Measurements from ENCODE around the gene PTPRT. TPM values are rescaled to one million over a fixed set of nuclear protein-coding genes. Genes with fewer than 3 reads are reported as not detected.

Gene PTPRT
- total RNA-seq, 2 experiments from 2014 or later: not detected

DNA sequence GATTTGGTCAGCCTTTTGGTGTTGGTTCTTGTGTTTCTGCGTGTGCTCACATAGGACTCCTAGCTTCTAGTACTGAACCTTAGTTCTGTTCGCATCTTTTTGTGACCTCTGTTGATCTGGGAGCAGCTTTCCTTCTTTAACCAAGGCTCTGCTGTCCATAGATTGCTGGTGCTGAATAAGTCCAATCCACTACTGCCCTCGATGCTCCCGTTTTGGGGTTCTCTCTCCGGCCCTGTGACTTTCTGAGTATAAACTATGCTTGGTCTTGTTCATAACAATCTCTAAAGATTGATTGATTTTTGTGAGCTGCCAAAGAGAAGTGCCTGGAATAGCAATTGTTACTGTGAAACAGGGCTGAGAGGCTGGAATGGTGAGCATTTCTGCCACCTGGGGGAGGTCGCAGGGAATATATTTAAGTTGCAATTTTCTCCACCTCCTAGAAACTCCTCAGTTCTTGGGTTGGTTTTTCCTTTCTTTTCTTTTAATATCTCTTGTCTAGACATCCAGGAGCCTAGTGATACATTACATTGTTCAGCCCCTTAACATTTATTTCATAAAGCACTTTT is 1148.6 kb downstream of the PTPRT start:
- Mint-ChIP-seq H3K4me3 (no peak overlapping the region), H3K27ac (no peak overlapping the region), H3K27me3 (peaks cover 3% of the 10 kb centered on the region), H3K9me3 (no peaks in the 10 kb centered on the region), H3K36me3 (no peaks in the 10 kb centered on the region), H3K4me1 (no peaks in the 10 kb centered on the region)
- DNase-seq: no peak

DNA sequence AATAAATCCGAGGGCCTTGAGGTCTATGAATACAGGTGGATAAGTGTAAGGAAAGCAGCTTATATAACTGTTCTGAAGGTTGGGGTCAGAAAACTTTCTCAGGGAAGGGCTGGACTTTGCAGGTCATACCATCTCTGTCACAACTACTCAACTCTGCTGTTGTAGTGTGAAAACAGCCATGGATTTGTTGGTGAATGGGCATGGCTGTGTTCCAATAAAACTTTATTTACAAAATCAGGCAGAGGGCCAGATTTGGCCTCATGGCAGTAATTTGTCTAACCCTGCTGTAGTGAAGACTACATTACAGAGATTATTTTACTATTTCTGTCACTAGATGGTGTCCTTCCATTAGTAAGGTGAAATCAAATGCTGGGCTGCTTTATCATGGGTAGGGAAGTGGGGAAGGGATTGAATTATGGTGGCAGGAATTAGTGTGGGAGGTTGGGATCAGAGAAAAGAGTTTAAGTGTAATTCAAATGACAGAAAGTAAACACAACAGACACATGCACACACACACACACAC is 1161.9 kb downstream of the PTPRT start:
- Mint-ChIP-seq H3K27ac (no peak overlapping the region), H3K36me3 (no peaks in the 10 kb centered on the region), H3K9me3 (peaks cover 2% of the 10 kb centered on the region), H3K4me1 (no peaks in the 10 kb centered on the region), H3K27me3 (no peaks in the 10 kb centered on the region), H3K4me3 (no peak overlapping the region)
- no peak for DNase-seq

- Mint-ChIP-seq H3K27ac (no peak overlapping the region), H3K36me3 (no peaks in the 10 kb centered on the region), H3K27me3 (no peaks in the 10 kb centered on the region), H3K4me1 (no peaks in the 10 kb centered on the region), H3K9me3 (peaks cover 2% of the 10 kb centered on the region), H3K4me3 (no peak overlapping the region)
- no peak for DNase-seq
These were observed 1163.1 kb downstream of the PTPRT start for GRCh38 chr20:42026599-42026998.

DNA sequence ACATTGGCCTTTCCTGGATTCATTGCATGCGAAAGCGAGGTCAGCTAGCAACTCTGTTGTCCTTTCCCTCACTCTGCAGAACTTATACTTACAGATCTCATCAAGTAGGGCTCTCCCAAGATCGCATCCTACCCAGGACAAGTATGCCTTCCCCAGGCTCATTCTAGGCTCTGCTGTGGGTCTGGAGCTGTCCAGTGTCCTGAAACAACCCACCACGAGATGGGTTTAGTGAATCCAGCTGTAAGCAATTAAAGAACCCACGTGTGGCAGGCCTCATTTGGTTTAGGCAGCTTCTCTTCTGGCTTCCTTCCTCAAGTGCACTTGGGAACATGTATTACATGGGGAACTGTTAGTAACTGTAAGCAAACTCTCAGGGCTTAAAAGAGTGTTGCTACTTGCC is 1165.1 kb downstream of the PTPRT start:
- H3K36me3 Mint-ChIP-seq: no peaks in the 10 kb centered on the region
- H3K4me1 Mint-ChIP-seq: no peaks in the 10 kb centered on the region
- H3K4me3 Mint-ChIP-seq: no peak overlapping the region
- H3K27ac Mint-ChIP-seq: no peak overlapping the region
- peaks cover 4% of the 10 kb centered on the region for H3K9me3 Mint-ChIP-seq
- no peaks in the 10 kb centered on the region for H3K27me3 Mint-ChIP-seq
- no peak for DNase-seq
